Adrenal gland (tissue), 12 donors: Measurements from ENCODE around the gene PNPLA2. TPM values are rescaled to one million over a fixed set of nuclear protein-coding genes. Genes with fewer than 3 reads are reported as not detected.

ENCODE experiments used
- DNase-seq, 7 donors: peaks; one replicate each; pipeline ENCODE4 v3.0.0-alpha.2; 2019 to 2020
- H3K27ac ChIP-seq, 5 donors: fragments of 200-600 bp; sonication (generic) in 4 of 5; 1 replicate in 3 of 5; 2 replicates in 2 of 5; pipeline versions ENCODE4 v1.5.1 to v1.8.0; 2016 to 2020; ENCODE audit warnings: mild to moderate bottlenecking in 1 of 5
- H3K27me3 ChIP-seq: fragments of 200-600 bp; 2 replicates; pipeline ENCODE4 v1.8.0; 2021
- H3K36me3 ChIP-seq, 2 donors: fragments of 200-600 bp; replicated peaks in 1 of 2; 1 replicate in 1 of 2; 2 replicates in 1 of 2; pipeline versions ENCODE4 v1.5.1 to v1.8.0; 2018 to 2022
- H3K4me1 ChIP-seq, 2 donors: fragments of 200-600 bp; replicated peaks in 1 of 2; 1 replicate in 1 of 2; 2 replicates in 1 of 2; pipeline versions ENCODE4 v1.5.1 to v1.8.0; 2018 to 2021
- H3K4me3 ChIP-seq, 4 donors: fragments of 200-600 bp; sonication (generic) in 3 of 4; one replicate each; pipeline ENCODE4 v1.5.1; 2016 to 2018
- H3K9me3 ChIP-seq, 3 donors: fragments of 200-600 bp; sonication (generic) in 1 of 3; replicated peaks in 1 of 3; 1 replicate in 2 of 3; 2 replicates in 1 of 3; pipeline versions ENCODE4 v1.5.1 to v1.8.0; 2016 to 2021
- POLR2A ChIP-seq, 2 donors: fragments of 450-650 bp; IDR thresholded peaks; one replicate each; pipeline ENCODE4 v1.6.1; 2017; ENCODE audit warnings: antibody characterized with exemption in 2 of 2, mild to moderate bottlenecking in 2 of 2, moderate library complexity in 1 of 2
- WGBS, 4 donors: extraction: QIAGEN DNeasy Blood & Tissue Kit in 2 of 4; methylation state at CpG; one replicate each; pipeline versions ENCODE4 v1.1.5 to v1.1.7; 2013 to 2017; 5-methylcytosine and 5-hydroxymethylcytosine counted together
- intact Hi-C, 2 donors: fragments of 100-400 bp; cut with DNase I; formaldehyde crosslinking; loops; one replicate each; pipeline versions ENCODE4 v1.14.1 to v1.15.0; 2022 to 2023
- polyA plus RNA-seq, 3 donors: library from polyadenylated mRNA; stranded (reverse); fragments of 200-250 nt in 2 of 3; fragments of 350-450 nt in 1 of 3; fragmentation: Illumina TruSeq in 1 of 3; extraction: RNeasy Lipid Tissue Mini Kit (QIAGEN cat#74804) in 1 of 3; gene quantifications; one replicate each; pipeline ENCODE4 v1.2.3, GENCODE V29; 2013 to 2014
- total RNA-seq, 9 donors: library from RNA; depleted of rRNA in 4 of 9; stranded (reverse); fragments of >200 nt in 4 of 9; fragments of 120-200 nt in 1 of 9; fragmentation: NEBNext Ultra II Directional in 1 of 9; extraction: Animal tissue kit (Norgen Biotek cat#: 25700) in 1 of 9; gene quantifications; one replicate each; pipeline versions ENCODE4 v1.1.0 to v1.2.4, GENCODE V29; 2013 to 2023
- TF ChIP-seq, protein P1 (sequence below), 6 experiments: fragments of 450-650 bp in 4 of 6; fragments of 200-600 bp in 2 of 6; sonication (generic) in 1 of 6; IDR thresholded peaks; 1 replicate in 5 of 6; 2 replicates in 1 of 6; pipeline versions ENCODE4 v1.5.1 to v1.8.0; 2016 to 2021; ENCODE audit warnings: antibody characterized with exemption in 6 of 6, mild to moderate bottlenecking in 2 of 6, moderate library complexity in 1 of 6
- donor health status: healthy with polysubstance abuse.
- donor health status: Bipolar disorder and iron deficiency.
- donor health status: DM: yes; HTN: yes; CAD: no.
- donor health status: DM: no; HTN: no; CAD: no.
- donor health status: DM: no; HTN: no; CAD: no.
- donor health status: DM: yes; HTN: yes; CAD: no.

Gene PNPLA2
- total and polyA plus RNA-seq, 12 donors = 24.1 to 403 (median 124) TPM

DNA sequence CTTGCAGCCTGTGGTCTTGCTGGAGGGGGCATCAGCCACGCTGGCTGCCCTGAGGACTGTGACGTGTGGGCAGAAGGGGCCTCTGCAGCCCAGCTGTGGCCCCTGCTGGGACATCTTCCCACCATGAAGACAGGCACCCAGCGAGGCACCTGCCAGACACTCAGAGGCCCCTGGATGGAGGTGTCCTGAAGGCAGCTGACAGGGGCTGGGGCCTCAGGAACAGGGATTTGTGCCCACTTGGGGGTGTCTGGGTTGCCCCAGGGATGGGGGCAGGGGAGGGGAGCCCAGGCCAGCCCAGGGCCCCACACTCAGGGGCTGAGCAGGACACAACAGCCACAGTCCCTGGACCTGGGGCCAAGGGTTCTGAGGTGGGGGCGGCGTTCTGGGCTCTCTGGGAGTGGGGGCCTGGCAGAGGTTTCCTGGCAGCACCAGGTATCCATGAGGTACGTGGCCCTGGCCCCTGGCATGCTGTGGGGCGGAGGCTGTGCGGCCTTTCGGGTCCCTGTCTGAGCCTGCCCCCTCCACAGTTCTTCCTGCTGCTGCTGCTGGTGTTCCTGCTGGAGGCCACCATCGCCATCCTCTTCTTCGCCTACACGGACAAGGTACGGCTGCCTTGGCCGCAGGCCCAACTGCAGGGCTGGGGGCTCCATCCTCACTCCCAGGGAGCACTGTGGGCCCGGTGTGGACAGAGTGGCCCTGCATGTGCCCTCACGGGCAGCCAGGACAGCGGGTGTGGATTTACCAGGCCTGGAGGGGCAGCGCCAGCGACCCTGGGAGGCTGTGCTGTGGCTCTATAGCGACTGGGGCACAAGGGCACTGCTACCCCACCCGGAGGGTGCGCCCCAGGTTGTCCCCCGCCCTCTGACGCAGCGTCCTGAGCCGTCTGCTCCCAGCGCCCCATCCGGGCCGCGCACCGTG is 45.5 kb downstream of the PNPLA2 start:
- TF ChIP-seq POLR2A (IDR thresholded peaks at IDR 0.05) = no peak
- TF ChIP-seq, protein P1, sequence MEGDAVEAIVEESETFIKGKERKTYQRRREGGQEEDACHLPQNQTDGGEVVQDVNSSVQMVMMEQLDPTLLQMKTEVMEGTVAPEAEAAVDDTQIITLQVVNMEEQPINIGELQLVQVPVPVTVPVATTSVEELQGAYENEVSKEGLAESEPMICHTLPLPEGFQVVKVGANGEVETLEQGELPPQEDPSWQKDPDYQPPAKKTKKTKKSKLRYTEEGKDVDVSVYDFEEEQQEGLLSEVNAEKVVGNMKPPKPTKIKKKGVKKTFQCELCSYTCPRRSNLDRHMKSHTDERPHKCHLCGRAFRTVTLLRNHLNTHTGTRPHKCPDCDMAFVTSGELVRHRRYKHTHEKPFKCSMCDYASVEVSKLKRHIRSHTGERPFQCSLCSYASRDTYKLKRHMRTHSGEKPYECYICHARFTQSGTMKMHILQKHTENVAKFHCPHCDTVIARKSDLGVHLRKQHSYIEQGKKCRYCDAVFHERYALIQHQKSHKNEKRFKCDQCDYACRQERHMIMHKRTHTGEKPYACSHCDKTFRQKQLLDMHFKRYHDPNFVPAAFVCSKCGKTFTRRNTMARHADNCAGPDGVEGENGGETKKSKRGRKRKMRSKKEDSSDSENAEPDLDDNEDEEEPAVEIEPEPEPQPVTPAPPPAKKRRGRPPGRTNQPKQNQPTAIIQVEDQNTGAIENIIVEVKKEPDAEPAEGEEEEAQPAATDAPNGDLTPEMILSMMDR (IDR thresholded peaks at IDR 0.05) = no peak
- 85 to 93% (median 86%) methylated on average over 11 to 31 of the region's 31 CpGs for WGBS, 4 donors
- no peaks in the 10 kb centered on the region for H3K27me3 ChIP-seq
- intact Hi-C loops = loop anchor here in 1 of 2 donors (5.0 kb wide), 1 partner anchor 188 kb away; no protein-coding TSS in a partner anchor
- H3K9me3 ChIP-seq = no peaks in the 10 kb centered on the region
- peaks cover 0 to 19% of the 10 kb centered on the region in 2 donors for H3K4me1 ChIP-seq
- DNase-seq = no peak
- H3K36me3 ChIP-seq = peaks cover 0 to 4% of the 10 kb centered on the region in 2 donors
- H3K27ac ChIP-seq = no peak overlapping the region
- H3K4me3 ChIP-seq = no peak overlapping the region

DNA sequence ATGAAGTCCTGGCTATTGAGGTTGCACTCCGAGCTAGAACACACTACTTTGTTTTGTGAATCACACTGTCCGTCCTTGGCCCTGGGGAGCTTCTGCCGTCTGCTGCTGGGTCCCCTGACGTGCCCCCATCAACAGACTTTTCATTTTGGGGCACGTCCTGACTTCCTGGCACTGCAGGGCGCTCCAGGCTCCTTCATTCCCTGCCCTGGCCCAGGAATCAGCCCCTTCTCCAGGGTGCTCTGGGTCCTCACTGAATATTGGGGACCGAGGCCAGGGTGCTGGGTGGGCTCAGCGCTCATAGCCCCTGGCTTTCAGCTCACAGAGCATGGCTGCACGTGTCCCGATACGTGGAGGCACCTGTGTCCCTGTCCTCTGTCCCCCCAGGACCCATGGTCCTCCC is 46.2 kb downstream of the PNPLA2 start:
- no peaks in the 10 kb centered on the region for H3K27me3 ChIP-seq

DNA sequence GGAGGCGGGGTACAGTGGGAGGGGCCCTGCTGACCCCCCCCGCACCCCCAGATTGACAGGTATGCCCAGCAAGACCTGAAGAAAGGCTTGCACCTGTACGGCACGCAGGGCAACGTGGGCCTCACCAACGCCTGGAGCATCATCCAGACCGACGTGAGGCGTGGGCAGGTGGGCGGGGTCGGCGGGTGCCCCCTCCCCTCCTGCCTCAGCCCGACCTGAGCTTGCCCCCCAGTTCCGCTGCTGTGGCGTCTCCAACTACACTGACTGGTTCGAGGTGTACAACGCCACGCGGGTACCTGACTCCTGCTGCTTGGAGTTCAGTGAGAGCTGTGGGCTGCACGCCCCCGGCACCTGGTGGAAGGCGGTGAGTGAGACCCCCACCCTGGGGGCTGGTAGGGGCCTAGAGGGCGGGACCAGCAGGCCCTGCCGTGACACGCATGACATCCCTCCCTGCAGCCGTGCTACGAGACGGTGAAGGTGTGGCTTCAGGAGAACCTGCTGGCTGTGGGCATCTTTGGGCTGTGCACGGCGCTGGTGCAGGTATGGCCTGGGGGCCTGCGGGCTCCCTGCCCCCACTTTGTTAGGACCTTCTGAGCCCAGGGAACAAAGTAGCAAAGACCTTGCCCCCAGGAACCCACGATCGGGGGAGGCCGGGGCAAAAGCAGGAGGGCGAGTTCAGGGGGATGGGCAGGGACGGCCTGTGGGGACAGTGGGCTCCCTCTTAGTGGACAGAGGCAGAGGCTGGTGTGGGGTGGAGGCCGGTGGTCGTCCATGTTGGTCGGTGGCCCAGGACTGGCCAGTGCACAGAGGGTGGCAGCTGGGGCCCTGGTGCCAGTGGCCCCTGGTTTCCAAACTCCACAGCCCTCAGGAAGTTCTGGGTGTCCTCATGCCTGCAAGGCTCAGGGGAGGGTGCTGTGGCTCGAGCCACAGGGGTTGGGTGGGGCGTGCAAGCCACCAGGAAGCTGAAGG is 47.0 kb downstream of the PNPLA2 start:
- WGBS, 4 donors = 74 to 94% (median 86%) methylated on average over 10 to 41 of the region's 41 CpGs
- intact Hi-C loops = no loop called here
- TF ChIP-seq POLR2A (IDR thresholded peaks at IDR 0.05) = no peak
- TF ChIP-seq, protein P1 (IDR thresholded peaks at IDR 0.05) = no peak
- H3K9me3 ChIP-seq = no peaks in the 10 kb centered on the region
- no peaks in the 10 kb centered on the region for H3K27me3 ChIP-seq
- H3K4me1 ChIP-seq = peaks cover 0 to 9% of the 10 kb centered on the region in 2 donors
- DNase-seq = no peak
- peaks cover 0 to 4% of the 10 kb centered on the region in 2 donors for H3K36me3 ChIP-seq
- no peak overlapping the region for H3K27ac ChIP-seq
- no peak overlapping the region for H3K4me3 ChIP-seq

More for the DNA sequence above, 46.2 kb downstream of the PNPLA2 start:
- Histone ChIP-seq H3K36me3 (peaks cover 0 to 4% of the 10 kb centered on the region in 2 donors), H3K27ac (no peak overlapping the region), H3K4me3 (no peak overlapping the region), H3K4me1 (peaks cover 0 to 15% of the 10 kb centered on the region in 2 donors), H3K9me3 (no peaks in the 10 kb centered on the region)
- intact Hi-C loops = loop anchor here in 1 of 2 donors (5.0 kb wide), 1 partner anchor 187 kb away; no protein-coding TSS in a partner anchor
- TF ChIP-seq, protein P1 (IDR thresholded peaks at IDR 0.05) = no peak
- TF ChIP-seq POLR2A (IDR thresholded peaks at IDR 0.05) = no peak
- no peak for DNase-seq
- 66 to 89% (median 77%) methylated on average over 5 to 11 of the region's 11 CpGs for WGBS, 4 donors

DNA sequence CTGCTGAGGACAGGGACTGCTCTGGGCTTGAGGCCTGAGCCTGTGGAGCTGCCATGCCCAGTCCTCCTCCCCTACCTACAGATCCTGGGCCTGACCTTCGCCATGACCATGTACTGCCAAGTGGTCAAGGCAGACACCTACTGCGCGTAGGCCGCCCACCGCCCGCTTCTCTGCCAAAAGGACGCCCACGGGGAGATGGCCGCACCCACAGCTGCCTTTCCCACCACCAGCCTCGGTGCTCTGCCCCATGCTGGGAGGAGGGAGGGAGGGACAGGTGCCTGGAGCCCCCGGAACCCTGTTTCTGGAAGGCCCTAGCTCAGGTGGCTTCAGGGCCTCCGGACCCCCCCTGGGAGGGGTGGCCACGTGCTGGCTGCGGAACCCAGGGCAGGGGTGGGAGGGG is 47.8 kb downstream of the PNPLA2 start:
- no peaks in the 10 kb centered on the region for H3K9me3 ChIP-seq
- H3K36me3 ChIP-seq = peaks cover 0 to 4% of the 10 kb centered on the region in 2 donors
- intact Hi-C loops = no loop called here
- H3K27ac ChIP-seq = no peak overlapping the region
- no peak for DNase-seq
- whole genome bisulfite sequencing, 4 donors = 82 to 100% (median 90%) methylated on average over 2 to 14 of the region's 14 CpGs
- peaks cover 0 to 9% of the 10 kb centered on the region in 2 donors for H3K4me1 ChIP-seq
- H3K4me3 ChIP-seq = no peak overlapping the region
- no peaks in the 10 kb centered on the region for H3K27me3 ChIP-seq
- TF ChIP-seq, protein P1 (IDR thresholded peaks at IDR 0.05) = no peak
- TF ChIP-seq POLR2A (IDR thresholded peaks at IDR 0.05) = no peak
